Ovary (tissue), 3 donors: Measurements from ENCODE around the gene MINDY4B.

Experiments
- CTCF ChIP-seq, 3 donors: fragments of 450-650 bp in 2 of 3; fragments of 200-600 bp in 1 of 3; IDR thresholded peaks; one replicate each; pipeline versions ENCODE4 v1.5.1 to v1.8.0; 2016 to 2022; ENCODE audit warnings: antibody characterized with exemption in 3 of 3, mild to moderate bottlenecking in 1 of 3
- EP300 ChIP-seq: sonication (generic); formaldehyde crosslinking; IDR thresholded peaks from one replicate; pipeline ENCODE4 v1.6.1; 2017; ENCODE audit warnings: antibody characterized with exemption
- donor health status: DM: no; HTN: no; CAD: no.

GRCh38 chr3:150825192-150825915 is 79.9 kb downstream of the MINDY4B start:
- TF ChIP-seq EP300 (no peak), CTCF (IDR thresholded peaks at IDR 0.05) (no peak)
